Muscle of leg (tissue), 11 donors: ENCODE data around the gene METTL16. TPM values are rescaled to one million over a fixed set of nuclear protein-coding genes. Genes with fewer than 3 reads are reported as not detected.
A peak's percentile ranks its signal among the peaks of the same experiment; 100 is the strongest.

Source experiments
- DNase-seq: peaks from one replicate; pipeline ENCODE4 v3.0.0; 2013
- H3K27ac ChIP-seq: one replicate; pipeline ENCODE4 v1.5.1; 2013; ENCODE audit warnings: mild to moderate bottlenecking, low read length, control low read depth
- H3K27me3 ChIP-seq: one replicate; pipeline ENCODE4 v1.6.1; 2013; ENCODE audit warnings: low read length; ENCODE audit not compliant: control insufficient read depth, insufficient read depth
- H3K36me3 ChIP-seq: one replicate; pipeline ENCODE4 v1.6.1; 2013; ENCODE audit warnings: low read length; ENCODE audit not compliant: control insufficient read depth, insufficient read depth
- H3K4me1 ChIP-seq: one replicate; pipeline ENCODE4 v1.6.1; 2013; ENCODE audit warnings: low read length; ENCODE audit not compliant: control insufficient read depth, insufficient read depth
- H3K4me3 ChIP-seq: one replicate; pipeline ENCODE4 v1.5.1; 2013; ENCODE audit warnings: low read length, control low read depth
- H3K9me3 ChIP-seq: replicated peaks from 2 replicates; pipeline ENCODE4 v1.6.1; 2013; ENCODE audit warnings: low read depth, low read length; ENCODE audit not compliant: control insufficient read depth
- WGBS: methylation state at CpG from one replicate; pipeline ENCODE4 v1.1.5; 2013; ENCODE audit warnings: missing lambda C conversion rate; ENCODE audit not compliant: insufficient coverage; 5-methylcytosine and 5-hydroxymethylcytosine counted together
- polyA plus RNA-seq, 8 donors: library from polyadenylated mRNA; unstranded; fragments of 120-200 nt; gene quantifications; one replicate each; pipeline versions ENCODE4 v1.2.1 to v1.2.3, GENCODE V29; 2013; ENCODE audit warnings: inconsistent platforms in 1 of 8, low replicate concordance in 1 of 8; ENCODE audit not compliant: insufficient read length in 8 of 8, insufficient read depth in 1 of 8
- total RNA-seq: library from RNA; stranded (reverse); fragments of 120-200 nt; gene quantifications from one replicate; pipeline ENCODE4 v1.2.4, GENCODE V29; 2013

The METTL16 gene
- total and polyA plus RNA-seq, 9 donors, result 15.5 to 24.1 (median 20.5) TPM

DNA sequence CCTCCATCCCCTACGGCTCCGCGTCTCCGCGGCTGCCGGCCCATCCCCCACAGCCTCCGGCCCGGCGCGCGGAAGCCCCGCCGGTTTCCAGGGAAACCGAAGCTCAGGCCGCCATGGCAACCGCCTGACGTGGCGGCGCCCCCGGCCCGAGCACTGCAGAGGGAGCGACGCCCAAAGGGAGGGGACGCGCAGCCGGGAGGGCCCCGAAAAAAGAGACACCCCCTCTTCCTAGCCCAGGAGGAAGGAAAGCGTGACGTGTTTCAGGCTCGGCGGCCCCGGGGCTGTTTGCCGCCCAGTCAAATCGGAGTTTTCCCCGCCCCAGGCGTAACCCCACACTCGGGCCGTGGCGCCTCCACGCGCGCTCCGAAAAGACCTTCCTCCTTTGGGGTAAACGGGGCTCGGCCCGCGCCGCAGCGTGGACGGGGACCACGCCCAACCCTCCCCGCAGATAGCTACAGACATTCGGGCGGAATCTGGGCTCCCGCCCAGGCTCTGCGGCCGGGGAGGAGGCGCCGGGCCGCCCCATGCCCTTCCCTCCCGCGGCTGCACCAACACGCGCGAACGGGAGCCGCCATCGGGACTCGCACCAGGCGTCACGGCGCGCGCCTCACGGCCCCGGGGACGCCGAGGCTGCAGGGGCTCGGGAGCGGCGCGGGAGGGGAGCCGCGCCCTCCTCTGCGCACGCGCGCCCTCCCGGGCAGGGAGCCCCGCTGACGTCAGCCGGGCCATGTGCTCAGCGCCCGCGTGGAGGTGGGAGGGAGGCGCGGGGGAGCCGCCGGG, 118.3 kb downstream of the METTL16 start:
- DNase-seq, result peak; percentile 96
- Histone ChIP-seq H3K4me1 (peaks cover 79% of the 10 kb centered on the region), H3K36me3 (peaks cover 4% of the 10 kb centered on the region), H3K27ac (peak overlapping the region; percentile 100), H3K9me3 (no peaks in the 10 kb centered on the region), H3K4me3 (peak overlapping the region; percentile 90), H3K27me3 (no peaks in the 10 kb centered on the region)
- WGBS, result under 1% methylated on average over 73 of the region's 99 CpGs

DNA sequence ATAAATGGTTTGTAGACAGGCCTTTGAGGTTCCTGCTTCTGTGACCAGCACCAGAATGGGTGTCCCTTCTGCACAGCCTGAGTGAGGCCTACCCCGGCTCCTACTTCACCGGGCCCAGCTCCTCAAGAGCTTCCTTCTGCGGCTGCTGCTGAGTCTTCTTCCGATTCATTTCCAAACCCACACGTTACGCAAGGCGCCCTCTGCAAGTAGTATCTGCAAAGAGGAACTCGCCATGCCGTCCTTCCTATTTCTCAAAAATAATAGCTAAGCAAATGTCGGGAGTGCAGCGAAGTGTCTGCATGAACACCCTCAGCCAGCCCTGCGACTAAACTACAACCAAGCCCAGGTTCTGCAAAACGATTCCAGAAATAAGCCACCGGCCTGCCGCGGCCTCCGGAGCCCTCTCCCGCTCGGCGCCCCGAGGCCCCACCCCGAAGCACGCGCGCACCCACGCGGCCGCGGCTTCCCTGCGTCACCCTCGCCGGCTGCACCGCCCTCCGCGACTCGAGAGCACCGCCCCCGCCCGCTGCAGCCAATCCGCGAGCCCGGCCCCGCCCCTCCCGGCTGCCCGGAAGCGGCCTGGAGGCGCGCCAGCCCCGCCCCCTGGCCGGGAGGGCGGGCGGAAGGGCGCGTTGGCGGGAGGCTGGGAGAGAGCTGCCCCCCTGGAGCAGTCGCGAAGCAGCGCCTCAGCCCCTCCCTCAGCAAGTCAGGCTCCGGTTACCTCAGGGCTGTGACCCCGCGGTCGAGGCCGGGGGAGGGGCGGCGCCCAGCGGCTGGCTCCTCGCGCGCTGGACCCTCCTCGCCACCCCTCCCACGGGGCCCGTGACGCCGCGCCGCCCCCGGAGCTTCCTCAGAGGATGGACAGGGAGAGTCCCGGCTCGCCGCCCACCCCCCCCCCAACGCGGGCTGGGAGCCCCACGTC, 119.2 kb downstream of the METTL16 start:
- Histone ChIP-seq H3K27ac (peak overlapping the region; percentile 100), H3K9me3 (no peaks in the 10 kb centered on the region), H3K4me1 (peaks cover 79% of the 10 kb centered on the region), H3K36me3 (peaks cover 11% of the 10 kb centered on the region), H3K27me3 (no peaks in the 10 kb centered on the region), H3K4me3 (peak overlapping the region; percentile 90)
- WGBS, result under 1% methylated on average over 73 of the region's 83 CpGs
- DNase-seq, result peak; percentile 98

DNA sequence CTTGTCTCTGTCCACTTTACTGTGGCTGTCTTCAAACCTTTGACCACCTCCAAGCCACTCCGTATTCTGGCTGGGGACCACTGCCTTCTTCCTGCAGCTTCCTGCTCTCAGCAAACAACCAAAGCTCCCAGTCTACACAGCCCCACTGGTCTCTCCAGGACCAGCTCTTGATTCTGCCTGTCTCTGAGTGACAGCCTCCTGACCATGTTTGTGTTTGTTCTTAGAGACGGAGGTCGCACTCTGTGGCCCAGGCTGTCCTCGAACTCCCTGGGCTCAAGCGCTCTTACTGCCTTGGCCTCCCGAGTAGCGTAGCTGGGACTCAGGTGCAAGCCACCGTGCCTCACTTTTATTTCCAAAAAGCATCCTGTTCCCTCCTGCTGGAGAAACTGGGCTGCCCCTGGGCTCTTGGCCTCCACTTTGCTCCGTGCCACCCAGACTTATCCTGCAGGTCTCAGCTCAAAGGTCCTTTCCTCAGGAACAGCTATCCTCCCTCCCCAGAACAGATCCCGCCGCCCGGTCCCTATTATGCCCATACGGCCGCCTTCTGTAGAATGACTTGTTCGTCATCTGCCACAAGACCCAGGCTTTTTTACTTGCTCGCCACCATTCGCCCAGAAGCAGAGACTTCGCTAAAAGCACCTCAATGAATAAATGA, 120.0 kb downstream of the METTL16 start:
- peaks cover 18% of the 10 kb centered on the region for H3K36me3 ChIP-seq
- peak overlapping the region; percentile 49 for H3K4me3 ChIP-seq
- 51% methylated on average over 12 of the region's 18 CpGs for WGBS
- H3K27ac ChIP-seq, result peak overlapping the region; percentile 86
- peaks cover 76% of the 10 kb centered on the region for H3K4me1 ChIP-seq
- DNase-seq, result peak; percentile 18
- no peaks in the 10 kb centered on the region for H3K9me3 ChIP-seq
- no peaks in the 10 kb centered on the region for H3K27me3 ChIP-seq

DNA sequence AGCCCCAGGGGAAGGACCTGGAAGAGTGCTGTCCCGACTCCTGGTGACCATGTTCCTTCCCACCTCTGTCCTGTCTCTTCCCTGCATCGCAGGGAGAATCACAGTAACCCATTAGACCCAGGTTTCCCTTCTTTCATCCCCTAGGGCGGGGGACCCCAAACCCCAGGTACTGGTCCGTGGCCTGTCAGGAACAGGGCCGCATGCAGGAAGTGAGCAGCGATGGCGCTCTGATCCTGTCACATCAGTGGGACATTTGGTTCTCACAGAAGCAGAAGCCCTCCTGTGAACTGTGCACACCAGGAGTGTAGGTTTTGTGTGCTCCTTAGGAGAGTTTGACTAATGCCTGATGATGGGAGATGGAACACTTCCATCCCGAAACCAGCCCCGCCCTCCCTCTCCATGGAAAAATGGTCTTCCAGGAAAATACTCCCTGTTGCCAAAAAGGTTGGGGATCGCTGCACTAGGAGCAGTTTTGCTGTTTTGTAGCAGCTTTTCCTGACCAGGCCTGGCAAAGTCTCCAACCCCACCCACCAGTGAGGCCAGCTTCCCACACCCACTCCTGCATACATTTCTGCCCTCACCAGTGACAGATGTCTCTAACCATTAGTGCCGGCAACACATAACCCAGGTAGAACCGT, 121.4 kb downstream of the METTL16 start:
- no peak overlapping the region for H3K4me3 ChIP-seq
- H3K27ac ChIP-seq, result peak overlapping the region; percentile 86
- no peaks in the 10 kb centered on the region for H3K27me3 ChIP-seq
- H3K9me3 ChIP-seq, result no peaks in the 10 kb centered on the region
- peaks cover 75% of the 10 kb centered on the region for H3K4me1 ChIP-seq
- peaks cover 32% of the 10 kb centered on the region for H3K36me3 ChIP-seq
- 50% methylated on average over 10 of the region's 12 CpGs for WGBS
- peak; percentile 93 for DNase-seq

DNA sequence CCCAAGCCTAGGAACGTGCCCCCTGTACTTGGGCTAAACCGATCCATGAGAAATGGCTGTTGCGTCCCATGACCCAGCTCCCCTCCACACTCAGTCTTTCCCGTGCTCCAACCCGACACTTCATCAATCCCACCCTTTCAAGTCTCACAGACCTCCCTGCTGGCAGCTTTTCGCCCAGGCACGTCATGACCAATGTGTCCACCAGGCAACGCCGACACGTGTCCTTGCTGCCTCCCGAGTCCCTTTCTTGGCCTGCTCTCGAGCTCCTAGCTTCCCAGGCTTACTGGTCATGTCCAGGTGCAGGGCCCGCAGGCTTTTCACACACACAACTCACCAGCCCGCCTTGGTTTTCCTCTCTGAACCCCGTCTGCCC, 123.0 kb downstream of the METTL16 start:
- Histone ChIP-seq H3K27ac (peak overlapping the region; percentile 17), H3K4me1 (peaks cover 75% of the 10 kb centered on the region)
- 57% methylated on average over 15 of the region's 15 CpGs for WGBS

DNA sequence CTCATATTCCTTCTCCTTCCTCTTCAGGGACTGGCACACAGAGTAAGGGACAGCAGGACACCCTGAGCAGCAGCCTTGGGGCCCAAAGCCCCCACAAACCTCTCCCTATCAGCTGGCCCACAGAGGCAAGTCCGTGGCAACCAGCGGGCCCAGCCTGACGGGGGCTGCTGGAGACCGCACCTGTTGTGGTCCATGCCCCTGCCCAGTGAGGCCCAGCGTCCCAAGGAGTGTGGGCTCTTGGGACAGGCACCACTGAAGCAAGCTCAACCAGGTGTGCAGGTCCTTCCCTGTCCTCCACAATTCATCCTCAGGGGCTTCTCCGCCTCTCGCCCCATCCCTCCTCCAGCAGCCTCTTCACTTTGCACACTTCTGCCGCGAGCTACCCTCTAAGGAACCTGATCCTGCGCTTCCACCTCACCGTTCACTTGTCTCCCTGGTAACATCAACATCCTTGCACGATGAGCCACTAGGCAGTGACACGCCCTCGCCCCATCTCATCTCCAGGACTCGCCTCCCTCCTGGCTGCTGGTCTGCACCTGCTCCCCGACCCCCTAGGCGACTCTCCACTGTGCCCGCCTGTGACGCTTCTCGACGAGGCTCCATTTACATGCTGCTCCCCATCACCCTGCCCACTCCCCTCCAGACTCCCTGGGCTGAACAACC, 123.5 kb downstream of the METTL16 start:
- Histone ChIP-seq H3K27ac (no peak overlapping the region), H3K4me1 (peaks cover 80% of the 10 kb centered on the region), H3K36me3 (peaks cover 40% of the 10 kb centered on the region), H3K27me3 (no peaks in the 10 kb centered on the region), H3K9me3 (no peaks in the 10 kb centered on the region), H3K4me3 (no peak overlapping the region)
- 77% methylated on average over 21 of the region's 21 CpGs for WGBS
- no peak for DNase-seq

More for the DNA sequence above, 123.0 kb downstream of the METTL16 start:
- DNase-seq, result no peak
- Histone ChIP-seq H3K9me3 (no peaks in the 10 kb centered on the region), H3K36me3 (peaks cover 36% of the 10 kb centered on the region), H3K4me3 (no peak overlapping the region), H3K27me3 (no peaks in the 10 kb centered on the region)

DNA sequence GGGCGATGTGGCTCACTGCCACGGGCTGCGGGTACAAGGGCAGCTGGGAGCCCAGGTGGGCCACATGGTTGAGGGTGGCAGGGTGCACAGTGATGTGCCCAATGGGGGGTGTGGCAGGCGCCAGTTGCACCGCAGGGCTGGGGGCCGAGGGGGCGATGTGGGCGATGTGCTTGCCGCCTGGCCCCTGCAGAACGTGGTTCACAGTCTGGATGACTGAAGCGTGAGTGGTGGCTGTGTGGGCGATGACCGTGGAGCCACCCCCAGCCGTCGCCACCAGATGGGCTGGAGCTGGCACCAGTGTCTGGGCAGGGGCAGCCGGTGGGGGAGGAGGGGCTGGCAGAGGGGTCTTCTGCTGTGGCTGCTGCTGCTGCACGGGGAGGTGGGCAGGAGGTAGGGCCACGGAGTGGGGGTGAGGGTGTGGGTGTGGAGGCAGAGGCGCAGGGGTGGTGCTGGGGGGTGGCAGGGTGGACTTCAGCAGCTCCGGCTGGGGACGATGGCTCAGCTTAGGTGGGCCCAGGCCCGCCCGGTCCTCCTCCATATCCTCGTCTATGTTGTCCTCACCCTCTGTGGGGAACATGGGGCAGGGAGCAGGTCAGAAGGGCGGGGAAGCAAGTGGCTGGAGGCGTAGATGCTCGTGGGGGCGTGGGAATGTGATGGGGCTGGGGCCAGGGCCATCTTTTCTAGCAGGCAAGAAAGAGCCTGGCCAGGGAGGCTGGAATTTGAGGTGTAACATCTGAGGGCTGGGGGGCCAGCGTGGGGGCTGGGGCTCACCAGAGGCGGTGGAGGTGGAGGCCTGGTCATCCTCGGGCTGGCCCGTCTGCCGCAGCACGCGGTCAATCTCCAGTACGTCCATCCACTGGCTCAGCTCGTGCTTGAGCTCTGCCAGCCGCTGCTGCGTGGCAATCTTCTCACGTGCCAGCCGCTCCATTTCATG, 124.3 kb downstream of the METTL16 start:
- Histone ChIP-seq H3K4me3 (no peak overlapping the region), H3K9me3 (no peaks in the 10 kb centered on the region), H3K27me3 (no peaks in the 10 kb centered on the region), H3K27ac (no peak overlapping the region), H3K36me3 (peaks cover 42% of the 10 kb centered on the region), H3K4me1 (peaks cover 86% of the 10 kb centered on the region)
- WGBS, result 88% methylated on average over 39 of the region's 41 CpGs
- DNase-seq, result no peak

DNA sequence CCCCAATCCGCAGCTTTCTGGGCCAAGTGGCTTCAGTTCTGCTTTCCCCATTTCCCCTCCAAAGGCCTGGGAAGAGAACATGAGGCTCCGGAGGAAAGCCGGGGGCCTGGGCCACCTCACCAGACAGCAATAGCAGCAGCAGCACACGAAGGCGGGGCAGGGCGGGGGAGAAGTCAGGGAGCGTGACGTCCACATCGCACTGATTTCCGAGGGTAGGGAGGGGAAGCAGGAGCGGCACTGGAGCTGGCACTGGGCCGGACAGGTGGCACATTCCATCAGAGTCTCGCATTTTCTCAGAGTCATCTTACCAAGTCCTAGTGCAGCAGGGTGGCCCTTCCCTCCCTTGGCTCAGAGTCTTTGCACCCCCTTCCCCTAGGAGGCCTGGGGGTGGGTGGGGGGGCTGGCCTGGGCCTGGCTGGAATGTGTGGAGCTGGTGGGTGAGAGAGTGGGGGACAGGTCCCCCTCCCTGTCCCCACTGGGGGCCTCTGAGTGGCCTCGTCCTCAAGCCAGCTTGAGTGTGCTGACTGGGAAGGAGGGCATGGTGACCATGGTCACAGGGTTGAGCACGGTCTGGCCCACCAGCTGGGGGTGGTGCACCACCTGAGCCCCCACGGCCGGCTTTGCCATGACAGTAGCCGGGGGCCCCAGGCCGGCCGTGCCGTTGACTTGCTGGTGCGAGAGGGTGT, 125.1 kb downstream of the METTL16 start:
- H3K27me3 ChIP-seq, result no peaks in the 10 kb centered on the region
- DNase-seq, result peak; percentile 65
- H3K4me1 ChIP-seq, result peaks cover 81% of the 10 kb centered on the region
- H3K27ac ChIP-seq, result peak overlapping the region; percentile 82
- no peaks in the 10 kb centered on the region for H3K9me3 ChIP-seq
- 66% methylated on average over 15 of the region's 22 CpGs for WGBS
- peaks cover 49% of the 10 kb centered on the region for H3K36me3 ChIP-seq
- no peak overlapping the region for H3K4me3 ChIP-seq
